Brain microvascular endothelial cell (primary cell): Measurements from ENCODE around the gene NEB.

Source experiments
- DNase-seq: peaks from one replicate; pipeline ENCODE4 v3.0.0-alpha.2; 2020
- H3K27ac ChIP-seq: fragments of 250-450 bp; sonication (Bioruptor Pico); 2 replicates; pipeline ENCODE4 v1.5.1; 2020; ENCODE audit warnings: mild to moderate bottlenecking, moderate library complexity
- H3K27me3 ChIP-seq: fragments of 250-450 bp; sonication (Bioruptor Pico); replicated peaks from 2 replicates; pipeline ENCODE4 v1.5.1; 2020; ENCODE audit warnings: mild to moderate bottlenecking
- H3K36me3 ChIP-seq: fragments of 250-450 bp; sonication (Bioruptor Pico); replicated peaks from 2 replicates; pipeline ENCODE4 v1.5.1; 2020; ENCODE audit warnings: mild to moderate bottlenecking
- H3K4me3 ChIP-seq: 2 replicates; pipeline ENCODE4 v1.5.1; 2011; ENCODE audit warnings: low read depth, mild to moderate bottlenecking, control low read depth, low read length, moderate library complexity
- CTCF ChIP-seq: IDR thresholded peaks from 2 replicates; pipeline ENCODE4 v1.5.1; 2011; ENCODE audit warnings: low read depth, mild to moderate bottlenecking, moderate library complexity, low read length, control low read depth, inconsistent platforms; ENCODE audit errors: missing control alignments
- in situ Hi-C: cut with HindIII; loops from 2 replicates; pipeline ENCODE4 v1.10.0; 2017; ENCODE audit warnings: low sequenced_read_pairs, low pct_ligation_motif_present

The NEB gene

DNA sequence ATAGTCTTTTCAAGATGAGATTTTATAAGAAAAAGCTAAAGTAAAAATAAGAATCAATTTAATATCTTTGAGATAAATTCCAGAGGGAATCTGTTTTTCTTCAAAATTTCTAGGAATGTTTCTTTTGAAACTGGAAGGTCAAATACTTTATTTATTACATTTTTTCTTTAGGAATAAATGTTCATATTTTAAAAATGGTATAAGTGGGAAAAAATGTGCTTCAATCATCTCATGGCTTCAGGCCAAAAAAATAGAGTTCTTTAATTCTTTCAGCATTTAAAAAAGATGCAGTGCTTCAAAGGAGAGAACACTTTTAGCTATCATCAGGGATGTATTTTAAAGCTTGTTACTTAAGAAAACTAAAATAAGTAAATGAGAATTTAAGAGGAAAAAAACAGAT lies 110.6 kb downstream of the NEB start:
- H3K4me3 ChIP-seq: no peak overlapping the region
- H3K27me3 ChIP-seq: no peaks in the 10 kb centered on the region
- no peaks in the 10 kb centered on the region for H3K36me3 ChIP-seq
- DNase-seq: no peak
- in situ Hi-C loops: no loop called here
- H3K27ac ChIP-seq: no peak overlapping the region
- no peak for TF ChIP-seq CTCF

DNA sequence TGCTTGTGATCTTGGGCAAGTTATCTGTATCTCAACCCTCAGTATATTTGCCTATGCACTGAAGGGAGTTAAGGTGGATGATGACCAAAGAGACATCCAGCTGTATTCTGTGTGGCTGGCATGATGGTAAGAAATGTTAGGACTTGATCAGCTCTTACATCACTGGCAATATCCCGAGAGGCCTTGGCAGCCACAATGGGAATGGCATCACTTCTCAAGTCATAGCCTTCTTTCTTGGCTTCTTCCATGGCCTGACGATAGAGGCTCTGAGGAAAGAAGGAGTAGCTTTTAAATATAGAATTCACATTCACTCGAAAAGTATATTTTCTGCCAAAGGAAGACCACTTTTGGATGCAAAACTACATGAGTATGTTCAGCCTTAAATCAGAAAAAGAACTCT lies 113.5 kb downstream of the NEB start:
- no peak for TF ChIP-seq CTCF
- Histone ChIP-seq H3K27ac (no peak overlapping the region), H3K27me3 (no peaks in the 10 kb centered on the region), H3K4me3 (no peak overlapping the region), H3K36me3 (no peaks in the 10 kb centered on the region)
- in situ Hi-C loops: no loop called here
- no peak for DNase-seq

DNA sequence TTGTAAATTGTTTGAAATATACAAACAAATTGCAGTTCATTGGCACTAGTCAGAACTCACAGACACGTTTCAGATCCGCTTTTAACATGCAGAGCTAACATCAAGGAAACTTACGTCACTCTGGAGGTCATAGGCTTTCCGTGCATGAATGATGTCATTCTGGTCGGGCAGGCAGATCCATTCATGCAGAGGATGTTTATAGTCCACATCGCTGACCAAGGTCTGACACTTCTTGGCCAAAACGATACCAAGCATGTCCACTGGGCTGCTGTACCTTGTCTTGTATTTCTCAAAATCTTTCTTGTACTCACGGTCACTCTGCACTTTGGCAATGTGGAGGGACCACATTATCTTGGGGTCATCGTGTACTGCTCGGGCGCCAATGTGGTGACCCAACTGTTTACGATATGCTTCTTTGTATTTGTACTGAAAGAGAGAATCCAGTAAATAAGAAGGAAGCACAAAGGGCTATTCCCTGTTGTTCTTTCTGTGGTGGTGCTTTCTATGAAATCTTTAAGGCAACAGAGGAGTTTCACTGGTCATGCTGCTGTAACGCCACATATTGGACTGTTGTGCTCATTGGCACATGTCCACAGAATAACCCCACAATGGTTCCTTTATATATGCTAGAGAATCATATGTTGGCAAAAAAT lies 114.8 kb downstream of the NEB start:
- in situ Hi-C loops: no loop called here
- no peak overlapping the region for H3K27ac ChIP-seq
- peak; percentile 73 for DNase-seq
- no peak overlapping the region for H3K4me3 ChIP-seq
- no peaks in the 10 kb centered on the region for H3K36me3 ChIP-seq
- no peaks in the 10 kb centered on the region for H3K27me3 ChIP-seq
- TF ChIP-seq CTCF: peak; percentile 52

DNA sequence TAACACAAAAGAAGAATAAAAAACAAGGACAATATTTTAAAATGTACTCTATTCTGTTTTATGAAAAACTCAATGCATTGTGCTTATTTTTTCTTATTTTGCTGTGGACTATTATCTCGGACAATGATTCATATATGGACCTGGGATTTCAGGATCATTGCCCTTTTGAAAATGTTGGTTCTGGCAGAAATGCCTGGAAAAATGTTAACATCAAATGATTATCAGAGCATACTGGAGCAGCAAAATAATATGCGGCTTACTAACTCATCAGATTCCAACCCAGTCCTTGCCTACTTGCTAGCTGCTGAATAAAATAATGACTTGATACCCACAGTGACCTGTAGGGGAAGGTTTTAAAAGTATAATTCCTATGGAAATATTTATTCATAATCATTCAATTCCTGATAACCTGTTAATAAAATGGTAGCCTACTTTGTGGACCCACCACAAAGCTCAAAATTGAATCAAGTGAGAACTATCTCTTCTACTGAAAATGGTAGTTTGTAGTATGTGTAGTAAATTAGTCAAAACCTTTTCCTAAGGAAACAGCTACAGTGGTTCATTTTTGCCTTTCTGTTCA lies 117.4 kb downstream of the NEB start:
- Histone ChIP-seq H3K36me3 (no peaks in the 10 kb centered on the region), H3K27ac (no peak overlapping the region), H3K4me3 (no peak overlapping the region), H3K27me3 (no peaks in the 10 kb centered on the region)
- in situ Hi-C loops: no loop called here
- no peak for DNase-seq
- TF ChIP-seq CTCF: peak; percentile 5

GRCh38 chr2:151614606-151615306 lies 119.5 kb downstream of the NEB start:
- DNase-seq: no peak
- Histone ChIP-seq H3K36me3 (no peaks in the 10 kb centered on the region), H3K27ac (no peak overlapping the region), H3K4me3 (no peak overlapping the region), H3K27me3 (no peaks in the 10 kb centered on the region)
- no peak for TF ChIP-seq CTCF
- in situ Hi-C loops: no loop called here
